Colonic mucosa (tissue), 4 donors: ENCODE data around the gene FAT1. TPM values are rescaled to one million over a fixed set of nuclear protein-coding genes. Genes with fewer than 3 reads are reported as not detected.

Source experiments
- DNase-seq: peaks from one replicate; pipeline ENCODE4 v3.0.0-alpha.2; 2020
- H3K27ac ChIP-seq: fragments of 200-600 bp; one replicate; pipeline ENCODE4 v1.8.0; 2021
- H3K27me3 ChIP-seq: fragments of 200-600 bp; one replicate; pipeline ENCODE4 v1.8.0; 2021
- H3K36me3 ChIP-seq: fragments of 200-600 bp; one replicate; pipeline ENCODE4 v1.8.0; 2021
- H3K4me1 ChIP-seq: fragments of 200-600 bp; one replicate; pipeline ENCODE4 v1.8.0; 2021; ENCODE audit warnings: mild to moderate bottlenecking
- H3K4me3 ChIP-seq: fragments of 200-600 bp; one replicate; pipeline ENCODE4 v1.8.0; 2021
- H3K9ac ChIP-seq, 2 donors: one replicate each; pipeline ENCODE4 v1.7.0; 2013; ENCODE audit warnings: control low read depth in 2 of 2, low read depth in 2 of 2, low read length in 2 of 2
- H3K9me3 ChIP-seq: fragments of 200-600 bp; one replicate; pipeline ENCODE4 v1.8.0; 2021
- CTCF ChIP-seq: fragments of 200-600 bp; IDR thresholded peaks from one replicate; pipeline ENCODE4 v1.8.0; 2022; ENCODE audit warnings: antibody characterized with exemption, mild to moderate bottlenecking
- intact Hi-C: fragments of 100-400 bp; cut with DNase I; formaldehyde crosslinking; loops from one replicate; pipeline ENCODE4 v1.14.1; 2022
- total RNA-seq, 2 donors: library from RNA; stranded (reverse); fragmentation: NEBNext Ultra II Directional in 1 of 2; extraction: Animal tissue kit (Norgen Biotek cat#: 25700) in 1 of 2; gene quantifications; one replicate each; pipeline ENCODE4 v1.2.1, GENCODE V29; 2021
- donor health status: healthy.
- donor health status: DM: no; HTN: no; CAD: no.
- donor health status: DM: no; HTN: no; CAD: no.

Gene FAT1
- total RNA-seq, 2 donors from 2014 or later: 243 to 300 TPM

DNA sequence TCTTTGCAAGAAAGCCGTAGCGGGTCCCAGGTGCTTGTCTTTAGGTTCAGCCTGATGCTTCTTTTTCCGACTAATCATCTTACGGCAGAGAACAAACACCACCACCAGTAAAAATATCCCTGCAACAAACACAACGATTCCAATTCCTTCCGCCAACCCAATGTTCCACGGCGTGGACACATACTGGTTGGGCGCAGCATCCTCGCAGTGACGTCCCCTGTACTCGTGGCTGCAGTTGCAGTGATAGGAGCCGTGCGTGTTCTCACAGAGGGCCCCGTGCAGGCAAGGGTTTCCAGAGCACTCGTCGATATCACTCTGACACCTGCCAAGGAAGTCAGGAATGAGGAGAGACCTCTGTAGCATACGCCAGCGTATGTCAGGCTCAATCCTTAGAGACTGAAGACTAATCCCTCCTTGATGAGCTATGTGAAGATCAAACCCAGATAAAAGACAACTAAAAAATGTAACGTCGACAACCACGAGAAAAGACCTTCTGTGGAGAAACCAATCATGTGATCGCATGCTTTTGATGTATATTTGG, 126.7 kb downstream of the FAT1 start:
- Histone ChIP-seq H3K36me3 (peaks cover 14% of the 10 kb centered on the region), H3K9ac (no peak overlapping the region), H3K4me3 (no peak overlapping the region), H3K9me3 (no peaks in the 10 kb centered on the region), H3K27ac (no peak overlapping the region), H3K4me1 (no peaks in the 10 kb centered on the region), H3K27me3 (no peaks in the 10 kb centered on the region)
- TF ChIP-seq CTCF: no peak
- no peak for DNase-seq
- intact Hi-C loops: no loop called here

- Histone ChIP-seq H3K27ac (no peak overlapping the region), H3K9ac (no peak overlapping the region), H3K27me3 (no peaks in the 10 kb centered on the region), H3K9me3 (no peaks in the 10 kb centered on the region), H3K36me3 (peaks cover 18% of the 10 kb centered on the region), H3K4me1 (no peaks in the 10 kb centered on the region), H3K4me3 (no peak overlapping the region)
- intact Hi-C loops: no loop called here
- DNase-seq: no peak
- no peak for TF ChIP-seq CTCF
These were observed 127.3 kb downstream of the FAT1 start for GRCh38 chr4:186596346-186596745.

DNA sequence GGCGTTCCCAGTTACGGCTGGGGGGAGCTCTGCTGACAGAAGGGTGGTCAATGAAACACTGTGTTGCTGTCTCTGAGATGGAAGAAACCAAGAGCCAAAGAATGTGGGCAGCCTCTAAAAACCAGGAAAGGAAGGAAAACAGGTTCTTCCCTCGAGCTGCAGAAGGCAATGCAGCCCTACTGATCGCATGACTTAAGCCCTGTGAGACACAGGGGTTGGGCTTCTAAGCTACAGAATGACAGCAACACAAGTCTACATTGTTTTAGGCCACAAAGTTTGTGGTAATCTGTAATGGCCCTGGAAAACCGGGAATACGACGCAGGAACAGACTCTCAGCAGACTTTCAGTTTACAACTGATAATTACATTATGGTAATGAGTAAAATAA, 130.1 kb downstream of the FAT1 start:
- Histone ChIP-seq H3K27me3 (no peaks in the 10 kb centered on the region), H3K4me1 (no peaks in the 10 kb centered on the region), H3K9ac (no peak overlapping the region), H3K27ac (no peak overlapping the region), H3K4me3 (no peak overlapping the region), H3K9me3 (no peaks in the 10 kb centered on the region), H3K36me3 (peaks cover 5% of the 10 kb centered on the region)
- TF ChIP-seq CTCF: no peak
- DNase-seq: no peak
- intact Hi-C loops: no loop called here

DNA sequence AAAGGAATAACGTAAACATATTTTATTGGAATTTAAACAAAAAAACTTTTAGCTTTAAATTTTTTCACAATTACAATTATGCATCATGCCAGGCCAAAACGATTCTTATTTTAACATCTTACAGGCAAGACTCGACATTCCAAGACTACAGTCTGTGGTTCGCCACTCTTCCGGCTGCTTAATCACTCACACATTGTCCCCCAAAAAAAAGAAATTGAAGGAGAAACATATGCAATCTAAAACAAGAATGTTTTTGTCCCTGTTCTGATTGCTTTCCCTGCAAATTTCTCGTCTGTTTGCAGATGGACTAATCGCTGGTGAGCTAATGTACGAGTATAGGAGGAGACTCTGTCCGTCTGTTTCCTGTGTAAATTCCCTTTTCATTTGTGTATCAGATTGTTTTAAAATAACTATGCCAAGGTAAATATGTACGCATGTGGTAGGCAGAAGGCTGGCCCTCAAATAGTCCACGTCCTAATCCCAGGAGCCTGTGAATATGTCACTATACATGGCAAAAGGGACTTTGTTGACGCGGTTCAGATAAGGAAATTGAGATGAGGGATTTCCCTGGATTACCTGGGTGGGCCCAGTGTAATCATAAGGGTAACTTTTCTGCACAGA, 130.6 kb downstream of the FAT1 start:
- intact Hi-C loops: no loop called here
- H3K27ac ChIP-seq: no peak overlapping the region
- peaks cover 5% of the 10 kb centered on the region for H3K36me3 ChIP-seq

GRCh38 chr4:186592445-186592844, 131.2 kb downstream of the FAT1 start:
- no peak for TF ChIP-seq CTCF
- DNase-seq: no peak
- Histone ChIP-seq H3K27me3 (no peaks in the 10 kb centered on the region), H3K9me3 (no peaks in the 10 kb centered on the region), H3K4me3 (no peak overlapping the region), H3K4me1 (no peaks in the 10 kb centered on the region), H3K9ac (no peak overlapping the region), H3K27ac (no peak overlapping the region), H3K36me3 (peaks cover 5% of the 10 kb centered on the region)
- intact Hi-C loops: no loop called here

More for the DNA sequence above, 130.6 kb downstream of the FAT1 start:
- H3K4me1 ChIP-seq: no peaks in the 10 kb centered on the region
- no peak for TF ChIP-seq CTCF
- no peak overlapping the region for H3K4me3 ChIP-seq
- H3K9ac ChIP-seq: no peak overlapping the region
- H3K9me3 ChIP-seq: no peaks in the 10 kb centered on the region
- DNase-seq: no peak
- H3K27me3 ChIP-seq: no peaks in the 10 kb centered on the region
